ENCODE data around the gene BAG3. TPM values are rescaled to one million over a fixed set of nuclear protein-coding genes. Genes with fewer than 3 reads are reported as not detected.

The BAG3 gene
- total and polyA plus RNA-seq, 12 donors = 42.5 to 193 (median 145) TPM

- 80 to 83% methylated on average over 3 of the region's 3 CpGs for WGBS, 2 donors
- Histone ChIP-seq H3K9me3 (no peaks in the 10 kb centered on the region), H3K27me3 (peaks cover 0 to 4% (median 0%) of the 10 kb centered on the region in 7 donors), H3K27ac (no peak overlapping the region), H3K4me3 (no peak overlapping the region), H3K36me3 (no peaks in the 10 kb centered on the region), H3K4me1 (no peaks in the 10 kb centered on the region)
- TF ChIP-seq, protein P1, sequence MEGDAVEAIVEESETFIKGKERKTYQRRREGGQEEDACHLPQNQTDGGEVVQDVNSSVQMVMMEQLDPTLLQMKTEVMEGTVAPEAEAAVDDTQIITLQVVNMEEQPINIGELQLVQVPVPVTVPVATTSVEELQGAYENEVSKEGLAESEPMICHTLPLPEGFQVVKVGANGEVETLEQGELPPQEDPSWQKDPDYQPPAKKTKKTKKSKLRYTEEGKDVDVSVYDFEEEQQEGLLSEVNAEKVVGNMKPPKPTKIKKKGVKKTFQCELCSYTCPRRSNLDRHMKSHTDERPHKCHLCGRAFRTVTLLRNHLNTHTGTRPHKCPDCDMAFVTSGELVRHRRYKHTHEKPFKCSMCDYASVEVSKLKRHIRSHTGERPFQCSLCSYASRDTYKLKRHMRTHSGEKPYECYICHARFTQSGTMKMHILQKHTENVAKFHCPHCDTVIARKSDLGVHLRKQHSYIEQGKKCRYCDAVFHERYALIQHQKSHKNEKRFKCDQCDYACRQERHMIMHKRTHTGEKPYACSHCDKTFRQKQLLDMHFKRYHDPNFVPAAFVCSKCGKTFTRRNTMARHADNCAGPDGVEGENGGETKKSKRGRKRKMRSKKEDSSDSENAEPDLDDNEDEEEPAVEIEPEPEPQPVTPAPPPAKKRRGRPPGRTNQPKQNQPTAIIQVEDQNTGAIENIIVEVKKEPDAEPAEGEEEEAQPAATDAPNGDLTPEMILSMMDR (IDR thresholded peaks at IDR 0.05) = no peak
- intact Hi-C loops (cut with DNase I) = no loop called here
- no peak for ATAC-seq
- DNase-seq = no peak
Measured at GRCh38 chr10:119633538-119634218, 17.5 kb upstream of the BAG3 start.

GRCh38 chr10:119634219-119634544 is 17.0 kb upstream of the BAG3 start:
- WGBS, 2 donors = 62 to 74% methylated on average over 1 of the region's 1 CpG
- intact Hi-C loops (cut with DNase I) = no loop called here
- DNase-seq = no peak
- Histone ChIP-seq H3K27ac (no peak overlapping the region), H3K4me3 (no peak overlapping the region), H3K27me3 (peaks cover 0 to 4% (median 0%) of the 10 kb centered on the region in 7 donors), H3K36me3 (no peaks in the 10 kb centered on the region), H3K4me1 (no peaks in the 10 kb centered on the region), H3K9me3 (no peaks in the 10 kb centered on the region)
- TF ChIP-seq, protein P1 (IDR thresholded peaks at IDR 0.05) = no peak
- peak in 2 of 8 donors; percentile 34 to 77 for ATAC-seq

- intact Hi-C loops (cut with DNase I) = no loop called here
- DNase-seq = no peak
- Histone ChIP-seq H3K4me3 (no peak overlapping the region), H3K9me3 (no peaks in the 10 kb centered on the region), H3K36me3 (no peaks in the 10 kb centered on the region), H3K27me3 (no peaks in the 10 kb centered on the region), H3K27ac (no peak overlapping the region), H3K4me1 (no peaks in the 10 kb centered on the region)
- TF ChIP-seq, protein P1 (IDR thresholded peaks at IDR 0.05) = no peak
- no peak for ATAC-seq
- WGBS, 2 donors = 70 to 74% methylated on average over 4 of the region's 4 CpGs
Measured at GRCh38 chr10:119637631-119638030, 13.5 kb upstream of the BAG3 start.

GRCh38 chr10:119638982-119639381 is 12.2 kb upstream of the BAG3 start:
- no peak for DNase-seq
- Histone ChIP-seq H3K27me3 (no peaks in the 10 kb centered on the region), H3K36me3 (no peaks in the 10 kb centered on the region), H3K9me3 (peaks cover 0 to 5% (median 0%) of the 10 kb centered on the region in 11 donors), H3K4me1 (no peaks in the 10 kb centered on the region), H3K4me3 (no peak overlapping the region), H3K27ac (no peak overlapping the region)
- WGBS, 2 donors = 67 to 74% methylated on average over 7 of the region's 7 CpGs
- ATAC-seq = no peak
- intact Hi-C loops (cut with DNase I) = no loop called here
- TF ChIP-seq, protein P1 (IDR thresholded peaks at IDR 0.05) = no peak

Data from heart right ventricle (tissue), 16 donors.